Fibroblast of lung (primary cell): Measurements from ENCODE around the gene CDC25B. TPM values are rescaled to one million over a fixed set of nuclear protein-coding genes. Genes with fewer than 3 reads are reported as not detected.

Experiments used
- DNase-seq, 2 donors: peaks; one replicate each; pipeline versions ENCODE4 v3.0.0 to v3.0.0-alpha.2; 2010; ENCODE audit warnings: low read depth in 2 of 2
- H2AFZ ChIP-seq: 2 replicates; pipeline ENCODE4 v1.5.1; 2012; ENCODE audit warnings: low read length, control low read depth, inconsistent platforms
- H3K27ac ChIP-seq: 2 replicates; pipeline ENCODE4 v1.5.1; 2011; ENCODE audit warnings: low read length, control low read depth; ENCODE audit not compliant: insufficient read depth
- H3K27me3 ChIP-seq: 2 replicates; pipeline ENCODE4 v1.5.1; 2011; ENCODE audit warnings: mild to moderate bottlenecking, low read length; ENCODE audit not compliant: control insufficient read depth, insufficient read depth
- H3K36me3 ChIP-seq: 2 replicates; pipeline ENCODE4 v1.5.1; 2011; ENCODE audit warnings: low read length; ENCODE audit not compliant: control insufficient read depth, insufficient read depth
- H3K4me1 ChIP-seq: 2 replicates; pipeline ENCODE4 v1.5.1; 2011; ENCODE audit warnings: low read length; ENCODE audit not compliant: control insufficient read depth, insufficient read depth; ENCODE audit errors: extremely low read depth
- H3K4me2 ChIP-seq: 2 replicates; pipeline ENCODE4 v1.5.1; 2011; ENCODE audit warnings: low read length, control low read depth; ENCODE audit not compliant: insufficient read depth; ENCODE audit errors: extremely low read depth
- H3K4me3 ChIP-seq, 4 experiments: fragments of 200-600 bp in 1 of 4; sonication (generic) in 1 of 4; replicated peaks in 1 of 4; 2 replicates each; pipeline ENCODE4 v1.5.1; 2011 to 2016; ENCODE audit warnings: low read length in 4 of 4, low read depth in 3 of 4, mild to moderate bottlenecking in 3 of 4, control low read depth in 2 of 4, inconsistent platforms in 1 of 4, mixed read lengths in 1 of 4; ENCODE audit not compliant: insufficient read depth in 1 of 4; ENCODE audit errors: control extremely low read depth in 1 of 4
- H3K79me2 ChIP-seq: 2 replicates; pipeline ENCODE4 v1.5.1; 2012; ENCODE audit warnings: mild to moderate bottlenecking, low read length, inconsistent platforms; ENCODE audit not compliant: control insufficient read depth, insufficient read depth
- H3K9ac ChIP-seq: 2 replicates; pipeline ENCODE4 v1.5.1; 2011; ENCODE audit warnings: mild to moderate bottlenecking, low read length, control low read depth; ENCODE audit not compliant: insufficient read depth
- H3K9me3 ChIP-seq: 2 replicates; pipeline ENCODE4 v1.5.1; 2012; ENCODE audit warnings: low read depth, low read length; ENCODE audit not compliant: control insufficient read depth, insufficient read depth
- H4K20me1 ChIP-seq: 2 replicates; pipeline ENCODE4 v1.5.1; 2011; ENCODE audit warnings: low read length; ENCODE audit not compliant: control insufficient read depth, insufficient read depth; ENCODE audit errors: extremely low read depth
- EZH2 ChIP-seq: IDR thresholded peaks from 2 replicates; pipeline ENCODE4 v1.5.1; 2012; ENCODE audit warnings: low read length, control low read depth, mild to moderate bottlenecking; ENCODE audit errors: missing control alignments
- polyA plus RNA-seq, 2 donors: library from polyadenylated mRNA; depleted of rRNA in 1 of 2; stranded (reverse) in 1 of 2; unstranded in 1 of 2; fragments of >200 nt; gene quantifications; 2 replicates each; pipeline ENCODE4 v1.2.1, GENCODE V29; 2011 to 2012; ENCODE audit warnings: missing spikeins in 1 of 2
- total RNA-seq: library from RNA; depleted of rRNA; stranded (reverse); fragments of >200 nt; gene quantifications from 2 replicates; pipeline ENCODE4 v1.2.1, GENCODE V29; 2014
- TF ChIP-seq, protein P1 (sequence below), 2 donors: IDR thresholded peaks in 1 of 2; conservative IDR thresholded peaks in 1 of 2; 1 replicate in 1 of 2; 2 replicates in 1 of 2; pipeline ENCODE4 v1.5.1; 2011 to 2012; ENCODE audit warnings: low read length in 2 of 2, control low read depth in 1 of 2, inconsistent platforms in 1 of 2, low read depth in 1 of 2, mild to moderate bottlenecking in 1 of 2

The CDC25B gene
- total and polyA plus RNA-seq, 2 donors (not counting 1 experiment from before 2014, with no cell fraction given), result 38.2 to 62.1 TPM

- Histone ChIP-seq H3K79me2 (no peaks in the 10 kb centered on the region), H3K4me1 (no peaks in the 10 kb centered on the region), H3K36me3 (peaks cover 3% of the 10 kb centered on the region), H4K20me1 (no peaks in the 10 kb centered on the region), H3K4me3 (no peak overlapping the region), H3K9ac (no peak overlapping the region), H3K4me2 (no peak overlapping the region), H3K9me3 (no peaks in the 10 kb centered on the region), H3K27ac (no peak overlapping the region), H2AFZ (no peak overlapping the region), H3K27me3 (no peaks in the 10 kb centered on the region)
- TF ChIP-seq, protein P1, sequence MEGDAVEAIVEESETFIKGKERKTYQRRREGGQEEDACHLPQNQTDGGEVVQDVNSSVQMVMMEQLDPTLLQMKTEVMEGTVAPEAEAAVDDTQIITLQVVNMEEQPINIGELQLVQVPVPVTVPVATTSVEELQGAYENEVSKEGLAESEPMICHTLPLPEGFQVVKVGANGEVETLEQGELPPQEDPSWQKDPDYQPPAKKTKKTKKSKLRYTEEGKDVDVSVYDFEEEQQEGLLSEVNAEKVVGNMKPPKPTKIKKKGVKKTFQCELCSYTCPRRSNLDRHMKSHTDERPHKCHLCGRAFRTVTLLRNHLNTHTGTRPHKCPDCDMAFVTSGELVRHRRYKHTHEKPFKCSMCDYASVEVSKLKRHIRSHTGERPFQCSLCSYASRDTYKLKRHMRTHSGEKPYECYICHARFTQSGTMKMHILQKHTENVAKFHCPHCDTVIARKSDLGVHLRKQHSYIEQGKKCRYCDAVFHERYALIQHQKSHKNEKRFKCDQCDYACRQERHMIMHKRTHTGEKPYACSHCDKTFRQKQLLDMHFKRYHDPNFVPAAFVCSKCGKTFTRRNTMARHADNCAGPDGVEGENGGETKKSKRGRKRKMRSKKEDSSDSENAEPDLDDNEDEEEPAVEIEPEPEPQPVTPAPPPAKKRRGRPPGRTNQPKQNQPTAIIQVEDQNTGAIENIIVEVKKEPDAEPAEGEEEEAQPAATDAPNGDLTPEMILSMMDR (conservative IDR thresholded peaks at IDR 0.05 in 1 of 2, IDR thresholded peaks at IDR 0.05 in 1 of 2; ENCODE audit: low read depth in 1 of 2, low read length in 2 of 2), result no peak
- no peak for TF ChIP-seq EZH2
- DNase-seq, result no peak
These were observed 36.7 kb upstream of the CDC25B start for GRCh38 chr20:3759316-3759823.

DNA sequence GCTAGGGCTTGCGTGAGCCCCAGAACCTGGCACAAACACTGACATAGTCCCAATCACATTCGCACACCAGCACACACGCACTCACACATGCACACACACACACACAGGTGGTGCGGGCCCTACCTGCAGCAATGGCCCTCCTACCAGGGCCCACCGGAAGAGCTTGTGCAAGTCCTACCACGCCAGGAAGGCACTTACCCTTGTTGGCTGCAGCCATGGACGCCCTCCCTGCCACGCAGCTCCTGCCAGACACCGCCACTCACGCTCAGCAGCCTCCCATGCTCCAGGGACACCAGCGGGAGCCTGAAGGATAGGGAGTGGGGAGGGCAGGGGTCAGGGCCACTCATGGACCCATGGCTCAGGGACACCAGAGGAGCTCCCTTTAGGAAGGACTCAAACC is 36.2 kb upstream of the CDC25B start:
- no peaks in the 10 kb centered on the region for H3K4me1 ChIP-seq

DNA sequence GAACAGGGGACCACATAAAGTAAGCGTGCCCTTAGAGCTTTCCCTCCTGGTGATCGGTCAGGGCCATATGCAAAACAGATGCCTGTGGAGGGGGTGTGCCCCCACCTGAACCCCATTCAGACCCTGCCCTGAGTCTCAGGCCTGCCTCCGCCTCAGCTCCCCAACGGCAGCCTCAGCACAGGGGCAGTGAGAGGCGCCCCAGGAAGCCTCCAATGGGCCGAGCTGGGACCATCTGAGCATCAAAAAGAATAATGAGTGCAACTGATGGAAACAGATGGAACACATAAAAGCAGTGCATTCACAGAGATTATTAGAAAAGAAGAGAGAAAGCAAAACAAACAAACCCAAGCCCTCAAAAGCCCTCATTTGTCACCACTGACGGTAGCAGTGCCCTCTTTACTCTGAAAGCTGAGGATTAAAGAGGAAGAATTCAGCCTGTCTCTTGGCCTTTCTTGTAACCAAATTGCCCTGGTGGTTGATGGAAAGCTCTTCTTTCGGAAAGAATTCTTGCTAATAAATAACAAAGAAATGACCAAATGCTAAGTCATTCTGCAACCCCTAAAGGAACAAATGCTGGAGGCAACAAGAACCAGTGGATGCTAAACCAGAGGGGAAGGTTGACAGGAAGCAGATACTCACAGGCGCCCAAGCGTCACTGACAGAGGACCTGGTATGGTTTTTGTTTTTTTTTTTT is 35.3 kb upstream of the CDC25B start:
- Histone ChIP-seq H3K79me2 (peaks cover 1% of the 10 kb centered on the region), H3K36me3 (peaks cover 3% of the 10 kb centered on the region), H3K27me3 (no peaks in the 10 kb centered on the region), H3K27ac (no peak overlapping the region), H3K9me3 (no peaks in the 10 kb centered on the region), H3K4me3 (no peak overlapping the region), H3K4me1 (no peaks in the 10 kb centered on the region), H2AFZ (no peak overlapping the region), H3K9ac (no peak overlapping the region), H4K20me1 (no peaks in the 10 kb centered on the region), H3K4me2 (no peak overlapping the region)
- TF ChIP-seq, protein P1 (conservative IDR thresholded peaks at IDR 0.05 in 1 of 2, IDR thresholded peaks at IDR 0.05 in 1 of 2; ENCODE audit: low read depth in 1 of 2, low read length in 2 of 2), result no peak
- no peak for TF ChIP-seq EZH2
- no peak for DNase-seq

More for the DNA sequence above, 36.2 kb upstream of the CDC25B start:
- no peaks in the 10 kb centered on the region for H3K9me3 ChIP-seq
- no peak overlapping the region for H3K27ac ChIP-seq
- no peaks in the 10 kb centered on the region for H4K20me1 ChIP-seq
- no peak for DNase-seq
- no peaks in the 10 kb centered on the region for H3K79me2 ChIP-seq
- no peaks in the 10 kb centered on the region for H3K27me3 ChIP-seq
- no peak for TF ChIP-seq EZH2
- TF ChIP-seq, protein P1 (conservative IDR thresholded peaks at IDR 0.05 in 1 of 2, IDR thresholded peaks at IDR 0.05 in 1 of 2; ENCODE audit: low read depth in 1 of 2, low read length in 2 of 2), result no peak
- H3K4me3 ChIP-seq, result no peak overlapping the region
- no peak overlapping the region for H2AFZ ChIP-seq
- H3K4me2 ChIP-seq, result no peak overlapping the region
- no peak overlapping the region for H3K9ac ChIP-seq
- H3K36me3 ChIP-seq, result peaks cover 3% of the 10 kb centered on the region
